HL-60 (cell line): ENCODE results near the gene LINGO1.

Experiments
- DNase-seq, 2 experiments: peaks; one replicate each; pipeline ENCODE4 v3.0.0-alpha.2; 2010 to 2020; ENCODE audit warnings: low read depth in 1 of 2, low spot score in 1 of 2
- H3K27ac ChIP-seq: fragments of 250-450 bp; sonication (Bioruptor Pico); replicated peaks from 2 replicates; pipeline ENCODE4 v1.5.1; 2020; ENCODE audit warnings: mild to moderate bottlenecking, moderate library complexity
- H3K27me3 ChIP-seq: fragments of 250-450 bp; sonication (Bioruptor Pico); 2 replicates; pipeline ENCODE4 v1.5.1; 2021; ENCODE audit warnings: mild to moderate bottlenecking, moderate library complexity; ENCODE audit not compliant: insufficient read depth, poor library complexity, severe bottlenecking
- H3K4me3 ChIP-seq: replicated peaks from 2 replicates; pipeline ENCODE4 v1.5.1; 2011; ENCODE audit warnings: mild to moderate bottlenecking, control low read depth, low read length; ENCODE audit not compliant: insufficient read depth
- GABPA ChIP-seq: IDR thresholded peaks from 2 replicates; pipeline ENCODE4 v1.6.1; 2012; ENCODE audit warnings: low read depth
- POLR2AphosphoS5 ChIP-seq: IDR thresholded peaks from 2 replicates; pipeline ENCODE4 v1.6.1; 2012; ENCODE audit warnings: low read depth
- REST ChIP-seq: IDR thresholded peaks from 2 replicates; pipeline ENCODE4 v1.6.1; 2012; ENCODE audit warnings: low read depth; ENCODE audit not compliant: insufficient replicate concordance
- SPI1 ChIP-seq: IDR thresholded peaks from 2 replicates; pipeline ENCODE4 v1.6.1; 2012; ENCODE audit warnings: low read depth, mild to moderate bottlenecking, borderline replicate concordance
- TF ChIP-seq, protein P1 (sequence below): IDR thresholded peaks from one replicate; pipeline ENCODE4 v1.5.1; 2011; ENCODE audit warnings: low read length, control low read depth, inconsistent platforms; ENCODE audit not compliant: insufficient read depth

Gene LINGO1

DNA sequence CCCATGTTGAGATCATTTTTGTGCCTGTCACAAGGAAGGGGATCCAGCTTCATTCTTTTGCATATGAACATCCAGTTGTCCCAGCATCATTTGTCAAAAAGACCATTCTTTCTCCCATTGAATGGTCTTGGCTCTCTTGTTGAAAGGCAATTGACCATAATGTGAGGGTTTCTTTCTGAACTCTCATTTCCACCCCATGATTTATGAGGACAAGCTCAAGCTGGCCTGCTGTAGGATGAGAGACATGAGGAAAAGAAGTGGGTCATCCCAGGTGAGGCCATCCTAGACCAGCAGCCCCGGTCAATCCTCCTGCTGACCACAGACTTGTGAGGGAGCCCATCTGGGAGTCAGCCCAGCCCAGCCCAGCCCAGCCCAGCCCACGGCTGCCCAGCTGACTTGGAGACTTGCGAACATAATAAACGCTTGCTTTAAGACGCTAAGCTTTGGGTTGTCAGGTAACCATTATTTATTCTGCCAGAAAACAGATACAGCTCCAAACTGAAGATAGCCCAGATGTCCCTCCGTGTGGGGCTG, 69.0 kb downstream of the LINGO1 start:
- Histone ChIP-seq H3K4me3 (no peak overlapping the region), H3K27ac (no peak overlapping the region), H3K27me3 (no peaks in the 10 kb centered on the region)
- DNase-seq: no peak
- TF ChIP-seq SPI1: no peak
- TF ChIP-seq REST: no peak
- TF ChIP-seq, protein P1, sequence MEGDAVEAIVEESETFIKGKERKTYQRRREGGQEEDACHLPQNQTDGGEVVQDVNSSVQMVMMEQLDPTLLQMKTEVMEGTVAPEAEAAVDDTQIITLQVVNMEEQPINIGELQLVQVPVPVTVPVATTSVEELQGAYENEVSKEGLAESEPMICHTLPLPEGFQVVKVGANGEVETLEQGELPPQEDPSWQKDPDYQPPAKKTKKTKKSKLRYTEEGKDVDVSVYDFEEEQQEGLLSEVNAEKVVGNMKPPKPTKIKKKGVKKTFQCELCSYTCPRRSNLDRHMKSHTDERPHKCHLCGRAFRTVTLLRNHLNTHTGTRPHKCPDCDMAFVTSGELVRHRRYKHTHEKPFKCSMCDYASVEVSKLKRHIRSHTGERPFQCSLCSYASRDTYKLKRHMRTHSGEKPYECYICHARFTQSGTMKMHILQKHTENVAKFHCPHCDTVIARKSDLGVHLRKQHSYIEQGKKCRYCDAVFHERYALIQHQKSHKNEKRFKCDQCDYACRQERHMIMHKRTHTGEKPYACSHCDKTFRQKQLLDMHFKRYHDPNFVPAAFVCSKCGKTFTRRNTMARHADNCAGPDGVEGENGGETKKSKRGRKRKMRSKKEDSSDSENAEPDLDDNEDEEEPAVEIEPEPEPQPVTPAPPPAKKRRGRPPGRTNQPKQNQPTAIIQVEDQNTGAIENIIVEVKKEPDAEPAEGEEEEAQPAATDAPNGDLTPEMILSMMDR: no peak
- TF ChIP-seq GABPA: no peak
- no peak for TF ChIP-seq POLR2AphosphoS5
